PFSK-1 (cell line): Measurements from ENCODE around the gene GLS.

Source experiments
- FOXP2 ChIP-seq: optimal IDR thresholded peaks from 2 replicates; pipeline ENCODE3; 2011; ENCODE audit warnings: borderline replicate concordance, control low read depth, inconsistent platforms; ENCODE audit not compliant: insufficient read depth; ENCODE audit errors: extremely low read length, extremely low read depth
- POLR2AphosphoS5 ChIP-seq: IDR thresholded peaks from 2 replicates; pipeline ENCODE4 v1.6.1; 2012; ENCODE audit warnings: low read depth, mild to moderate bottlenecking, control low read depth, low read length, moderate library complexity
- REST ChIP-seq, 2 experiments: IDR thresholded peaks; 2 replicates each; pipeline versions ENCODE4 v1.6.1 to v1.8.0; 2011 to 2012; ENCODE audit warnings: low read depth in 2 of 2, low read length in 2 of 2, control low read depth in 1 of 2, inconsistent platforms in 1 of 2, mild to moderate bottlenecking in 1 of 2, moderate library complexity in 1 of 2; ENCODE audit not compliant: insufficient read depth in 1 of 2
- SIN3A ChIP-seq: IDR thresholded peaks from 2 replicates; pipeline ENCODE4 v1.6.1; 2012; ENCODE audit warnings: mild to moderate bottlenecking, low read length, moderate library complexity, borderline replicate concordance; ENCODE audit not compliant: insufficient read depth
- TAF1 ChIP-seq: IDR thresholded peaks from 2 replicates; pipeline ENCODE4 v1.6.1; 2012; ENCODE audit warnings: low read length, control low read depth, borderline replicate concordance; ENCODE audit not compliant: insufficient read depth

The GLS gene

GRCh38 chr2:190869721-190870120 lies 10.9 kb upstream of the GLS start:
- TF ChIP-seq POLR2AphosphoS5: no peak
- no peak for TF ChIP-seq REST (IDR thresholded peaks at IDR 0.05; ENCODE audit: insufficient read depth in 1 of 2, low read depth in 2 of 2, low read length in 2 of 2)
- TF ChIP-seq TAF1: no peak
- TF ChIP-seq FOXP2: no peak
- no peak for TF ChIP-seq SIN3A

GRCh38 chr2:190875891-190876290 lies 4.7 kb upstream of the GLS start:
- TF ChIP-seq POLR2AphosphoS5: no peak
- TF ChIP-seq REST (IDR thresholded peaks at IDR 0.05; ENCODE audit: insufficient read depth in 1 of 2, low read depth in 2 of 2, low read length in 2 of 2): no peak
- TF ChIP-seq TAF1: no peak
- TF ChIP-seq SIN3A: no peak
- TF ChIP-seq FOXP2: no peak

GRCh38 chr2:190876631-190877030 lies 4.0 kb upstream of the GLS start:
- no peak for TF ChIP-seq SIN3A
- no peak for TF ChIP-seq REST (IDR thresholded peaks at IDR 0.05; ENCODE audit: insufficient read depth in 1 of 2, low read depth in 2 of 2, low read length in 2 of 2)
- TF ChIP-seq FOXP2: no peak
- TF ChIP-seq TAF1: no peak
- no peak for TF ChIP-seq POLR2AphosphoS5

GRCh38 chr2:190877436-190877835 lies 3.2 kb upstream of the GLS start:
- TF ChIP-seq SIN3A: no peak
- TF ChIP-seq REST (IDR thresholded peaks at IDR 0.05; ENCODE audit: insufficient read depth in 1 of 2, low read depth in 2 of 2, low read length in 2 of 2): no peak
- TF ChIP-seq FOXP2: no peak
- no peak for TF ChIP-seq TAF1
- no peak for TF ChIP-seq POLR2AphosphoS5
